Astrocyte of the cerebellum (primary cell): ENCODE measurements around the gene PRPSAP2.
A peak's percentile ranks its signal among the peaks of the same experiment; 100 is the strongest.

Experiments
- DNase-seq: peaks from one replicate; pipeline ENCODE4 v3.0.0-alpha.2; 2011; ENCODE audit warnings: low read depth
- H3K4me3 ChIP-seq: 2 replicates; pipeline ENCODE4 v1.5.1; 2011; ENCODE audit warnings: mild to moderate bottlenecking, low read depth, low read length, moderate library complexity
- CTCF ChIP-seq: IDR thresholded peaks from 2 replicates; pipeline ENCODE4 v1.5.1; 2012; ENCODE audit warnings: low read length, low read depth, moderate library complexity, mild to moderate bottlenecking; ENCODE audit errors: missing control alignments
- in situ Hi-C: cut with HindIII; loops from 2 replicates; pipeline ENCODE4 v1.10.0; 2017; ENCODE audit warnings: low sequenced_read_pairs

The PRPSAP2 gene

DNA sequence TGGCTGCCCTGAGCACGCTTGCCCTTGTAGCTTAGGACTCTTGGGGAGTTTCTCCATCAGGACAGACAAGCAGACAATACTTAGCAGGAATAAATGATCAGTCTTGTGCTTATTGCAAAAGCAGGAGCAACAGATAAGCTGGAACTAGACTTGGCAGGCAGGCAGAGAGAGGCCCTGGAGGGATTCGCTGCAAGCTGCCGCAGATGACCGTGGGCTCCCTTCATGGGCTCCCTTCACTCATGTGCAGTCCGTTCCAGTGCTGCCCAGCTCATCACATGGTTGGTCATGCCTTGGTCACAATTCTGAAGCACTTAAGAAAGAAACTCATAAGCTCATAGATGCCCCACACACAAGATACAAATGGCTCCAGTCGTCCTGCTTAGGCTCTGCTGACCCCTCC lies 91.6 kb downstream of the PRPSAP2 start:
- TF ChIP-seq CTCF, result no peak
- in situ Hi-C loops, result no loop called here
- no peak overlapping the region for H3K4me3 ChIP-seq
- no peak for DNase-seq

- DNase-seq, result no peak
- in situ Hi-C loops, result no loop called here
- no peak for TF ChIP-seq CTCF
- H3K4me3 ChIP-seq, result no peak overlapping the region
Measured at GRCh38 chr17:18950346-18950745, 92.4 kb downstream of the PRPSAP2 start.

- H3K4me3 ChIP-seq, result no peak overlapping the region
- no peak for TF ChIP-seq CTCF
- DNase-seq, result no peak
- in situ Hi-C loops, result no loop called here
Measured at GRCh38 chr17:18950944-18951905, 93.3 kb downstream of the PRPSAP2 start.

GRCh38 chr17:18951941-18952842 lies 94.3 kb downstream of the PRPSAP2 start, which contains the start of gene SLC5A10:
SLC5A10 (plus strand) TSS chr17:18952165; CDS start chr17:18952206, 41 bp downstream.
- TF ChIP-seq CTCF, result peak; percentile 43
- DNase-seq, result no peak
- in situ Hi-C loops, result no loop called here
- no peak within 1 kb of the TSS for H3K4me3 ChIP-seq

DNA sequence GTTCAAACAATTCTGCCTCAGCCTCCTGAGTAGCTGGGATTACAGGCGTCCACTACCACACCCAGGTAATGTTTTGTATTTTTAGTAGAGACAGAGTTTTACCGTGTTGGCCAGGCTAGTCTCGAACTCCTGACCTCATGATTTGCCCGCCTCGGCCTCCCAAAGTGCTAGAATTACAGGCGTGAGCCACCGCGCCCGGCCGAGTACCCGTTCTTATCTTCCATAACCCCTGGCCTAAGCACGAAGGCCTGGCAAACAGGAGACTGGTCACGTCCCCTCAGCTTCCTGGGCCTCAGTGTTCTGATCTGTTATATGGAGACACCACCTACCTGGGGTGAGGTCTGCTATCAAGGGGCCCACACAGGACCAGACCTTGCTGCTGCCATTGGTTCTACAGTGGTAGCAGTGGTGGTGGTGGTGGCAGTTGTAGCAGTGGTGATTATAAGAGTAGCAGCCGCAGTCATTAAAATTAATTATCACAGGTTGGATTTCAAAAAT lies 95.3 kb downstream of the PRPSAP2 start:
- in situ Hi-C loops, result no loop called here
- no peak for TF ChIP-seq CTCF
- no peak overlapping the region for H3K4me3 ChIP-seq
- no peak for DNase-seq

- H3K4me3 ChIP-seq, result no peak overlapping the region
- no peak for DNase-seq
- no peak for TF ChIP-seq CTCF
- in situ Hi-C loops, result no loop called here
Measured at GRCh38 chr17:18954321-18954720, 96.4 kb downstream of the PRPSAP2 start.
